ENCODE results near the gene SOX18.

DNA sequence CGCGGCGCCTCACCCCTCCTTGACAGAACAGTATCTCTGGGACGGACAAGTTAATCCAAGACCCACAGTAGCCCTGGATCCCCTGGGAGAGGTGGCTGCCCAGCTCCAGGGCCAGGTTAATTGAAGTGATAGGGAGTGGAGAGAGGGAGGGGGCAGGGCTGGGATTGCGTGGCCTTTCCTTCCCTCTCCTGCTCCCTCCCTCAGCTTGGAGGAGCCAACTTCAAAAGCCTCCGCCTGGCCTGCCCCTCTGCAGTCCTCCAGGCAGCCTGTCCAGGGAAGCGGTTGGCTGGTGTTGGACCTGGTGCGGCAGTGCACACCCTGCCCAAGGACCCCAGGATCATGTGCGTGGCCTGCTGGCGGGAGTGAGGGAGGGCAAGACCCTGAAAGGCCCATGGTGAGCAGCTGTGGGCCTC, 13.5 kb downstream of the SOX18 start, which contains the start of gene C20orf204:
- TF ChIP-seq YY1 (IDR thresholded peaks at IDR 0.05; ENCODE audit: insufficient read depth, insufficient read length) (no peak), SUZ12 (IDR thresholded peaks at IDR 0.05; ENCODE audit: extremely low read depth, insufficient read depth, insufficient read length) (no peak), ZNF274 (IDR thresholded peaks at IDR 0.05; ENCODE audit: low read depth, low read length) (no peak)

Measured in NT2/D1 (cell line).